Central memory CD8-positive, alpha-beta T cell (primary cell): ENCODE data around the gene FERMT3.

Experiments used
- ATAC-seq: fragments of 150-1000 bp; cut with Tn5 transposase; replicated peaks from 2 replicates; pipeline ENCODE4 v1.10.0; 2022; ENCODE audit warnings: mild to moderate bottlenecking, moderate FRiP score, moderate number of reproducible peaks; ENCODE audit not compliant: poor library complexity, severe bottlenecking; ENCODE audit errors: extremely low read depth
- DNase-seq, 2 donors: peaks; one replicate each; pipeline ENCODE4 v3.0.0; 2021; ENCODE audit warnings: low spot score in 2 of 2
- H3K27ac Mint-ChIP-seq: one replicate; pipeline ENCODE4 v1.8.0; 2022; ENCODE audit warnings: low read depth, mild to moderate bottlenecking, moderate library complexity, mixed read lengths
- H3K27me3 Mint-ChIP-seq: one replicate; pipeline ENCODE4 v1.8.0; 2022; ENCODE audit warnings: mixed read lengths
- H3K36me3 Mint-ChIP-seq: one replicate; pipeline ENCODE4 v1.8.0; 2022; ENCODE audit warnings: mild to moderate bottlenecking, moderate library complexity, mixed read lengths; ENCODE audit not compliant: insufficient read depth
- H3K4me1 Mint-ChIP-seq: one replicate; pipeline ENCODE4 v1.8.0; 2022; ENCODE audit warnings: mixed read lengths
- H3K4me3 Mint-ChIP-seq: one replicate; pipeline ENCODE4 v1.8.0; 2022; ENCODE audit warnings: mild to moderate bottlenecking, moderate library complexity, mixed read lengths
- H3K9me3 Mint-ChIP-seq: one replicate; pipeline ENCODE4 v1.8.0; 2022; ENCODE audit warnings: mixed read lengths

FERMT3 gene

DNA sequence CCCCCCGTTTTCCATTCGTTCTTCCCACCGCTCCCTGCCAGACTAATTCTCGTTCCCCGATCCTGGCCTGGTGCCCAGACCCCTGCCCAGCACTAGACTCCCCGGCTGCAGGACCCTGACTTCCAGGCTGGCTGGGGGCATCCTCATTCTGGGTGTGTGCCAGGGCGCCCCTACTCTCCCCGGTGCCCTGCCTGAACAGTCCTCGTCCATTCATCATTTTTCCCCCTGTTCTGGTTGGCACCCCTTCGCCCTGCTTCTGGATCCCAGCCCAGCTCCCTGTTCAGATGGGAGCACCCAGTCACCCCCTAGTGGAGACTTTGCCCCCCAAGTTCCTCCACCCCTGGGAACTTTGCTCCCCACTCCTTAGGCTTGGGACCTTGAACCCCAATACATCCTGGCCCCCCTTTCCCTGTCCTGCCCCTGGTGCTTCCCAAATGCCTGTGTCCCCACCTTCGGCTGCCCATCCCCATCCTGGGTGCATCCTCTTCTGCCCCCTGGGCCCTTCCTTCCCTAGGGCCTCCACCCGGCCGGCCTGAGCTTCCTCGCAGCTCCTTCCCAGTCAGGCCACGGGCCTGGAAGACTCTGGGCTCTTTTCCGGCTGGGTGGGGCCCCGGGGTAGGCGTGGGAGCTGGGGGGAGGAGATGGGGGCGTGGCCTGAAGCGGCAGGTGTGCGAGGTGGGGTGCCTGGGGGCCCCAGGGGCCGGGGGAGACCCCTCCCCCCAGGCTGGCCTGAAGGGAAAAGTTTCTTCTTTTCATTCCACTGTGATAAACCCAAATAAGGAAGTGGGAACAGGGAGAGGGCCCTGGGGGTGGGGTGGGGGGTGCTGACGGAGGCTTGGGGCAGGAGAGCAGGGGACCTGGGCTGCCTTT, 45.7 kb downstream of the FERMT3 start:
- Mint-ChIP-seq H3K36me3 (peaks cover 6% of the 10 kb centered on the region), H3K27ac (peak overlapping the region; percentile 87), H3K4me1 (peaks cover 24% of the 10 kb centered on the region), H3K27me3 (no peaks in the 10 kb centered on the region), H3K9me3 (no peaks in the 10 kb centered on the region), H3K4me3 (peak overlapping the region; percentile 91)
- DNase-seq (no peak), ATAC-seq (no peak)

DNA sequence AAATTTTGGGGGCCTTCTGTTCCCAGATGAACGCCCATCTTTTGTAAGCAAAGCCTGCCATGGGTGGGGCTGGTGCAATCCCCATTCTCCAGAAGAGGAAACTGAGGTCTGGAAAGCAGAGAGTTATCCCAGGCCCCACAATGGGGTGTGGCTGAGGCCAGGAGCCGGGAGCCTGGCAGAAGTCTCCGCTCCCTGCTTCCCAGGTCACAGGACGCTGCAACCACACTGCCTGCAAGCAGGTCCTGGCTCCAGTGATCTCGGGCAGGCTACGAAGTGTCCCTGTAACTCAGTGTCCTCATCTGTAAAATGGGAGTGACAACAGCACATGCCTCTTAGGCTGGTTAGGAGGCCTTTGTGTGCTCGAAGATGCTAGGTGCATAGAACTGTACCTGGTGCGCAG, 46.5 kb downstream of the FERMT3 start:
- H3K27ac Mint-ChIP-seq, result no peak overlapping the region
- H3K4me3 Mint-ChIP-seq, result peak overlapping the region; percentile 91
- H3K36me3 Mint-ChIP-seq, result peaks cover 10% of the 10 kb centered on the region
- DNase-seq (no peak), ATAC-seq (no peak)
- peaks cover 16% of the 10 kb centered on the region for H3K4me1 Mint-ChIP-seq
- no peaks in the 10 kb centered on the region for H3K9me3 Mint-ChIP-seq
- no peaks in the 10 kb centered on the region for H3K27me3 Mint-ChIP-seq

DNA sequence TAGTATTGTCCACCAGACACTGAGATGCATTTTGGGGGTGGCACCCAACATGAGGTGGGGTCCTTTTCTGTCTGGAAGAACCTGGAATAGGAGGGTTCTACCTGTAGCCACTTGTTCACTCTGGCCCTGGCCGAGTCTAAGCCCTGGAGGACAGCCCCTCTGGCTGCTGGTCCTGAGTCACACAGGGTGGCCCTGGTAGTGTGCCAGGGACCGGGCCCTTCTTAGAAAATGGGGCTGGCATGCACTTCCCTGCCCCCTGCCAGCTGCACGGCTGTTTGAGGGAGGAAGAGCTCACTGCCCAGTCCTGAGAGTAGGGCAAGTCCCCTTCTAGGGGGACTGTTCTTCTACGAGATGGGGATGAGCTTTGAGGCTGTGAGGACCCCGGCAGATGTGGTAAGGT, 47.0 kb downstream of the FERMT3 start:
- no peaks in the 10 kb centered on the region for H3K9me3 Mint-ChIP-seq
- no peaks in the 10 kb centered on the region for H3K27me3 Mint-ChIP-seq
- H3K4me3 Mint-ChIP-seq, result no peak overlapping the region
- no peak overlapping the region for H3K27ac Mint-ChIP-seq
- ATAC-seq, result no peak
- H3K36me3 Mint-ChIP-seq, result peaks cover 10% of the 10 kb centered on the region
- peaks cover 12% of the 10 kb centered on the region for H3K4me1 Mint-ChIP-seq
- no peak for DNase-seq

DNA sequence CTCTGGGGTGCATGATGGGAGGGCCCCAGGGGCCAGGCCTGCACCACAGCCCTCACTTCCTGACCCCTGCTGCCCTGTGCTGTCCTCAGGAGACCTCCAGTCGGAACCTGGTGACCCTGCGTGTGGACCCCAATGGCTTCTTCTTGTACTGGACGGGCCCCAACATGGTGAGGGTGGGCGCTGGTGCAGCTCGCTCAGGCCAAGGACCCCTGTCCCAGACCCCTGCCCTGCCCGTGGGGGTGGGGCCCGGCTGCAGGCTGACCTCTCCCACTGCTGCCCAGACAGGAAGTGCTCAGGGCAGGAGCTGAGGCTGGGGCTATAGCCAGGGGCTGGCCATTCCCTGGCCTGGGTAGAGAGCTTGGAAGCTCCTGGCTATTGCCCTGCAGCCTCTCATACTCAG, 47.8 kb downstream of the FERMT3 start:
- no peaks in the 10 kb centered on the region for H3K27me3 Mint-ChIP-seq
- peaks cover 12% of the 10 kb centered on the region for H3K36me3 Mint-ChIP-seq
- no peak overlapping the region for H3K27ac Mint-ChIP-seq
- no peak overlapping the region for H3K4me3 Mint-ChIP-seq
- peaks cover 13% of the 10 kb centered on the region for H3K4me1 Mint-ChIP-seq
- ATAC-seq (no peak), DNase-seq (no peak)
- no peaks in the 10 kb centered on the region for H3K9me3 Mint-ChIP-seq

DNA sequence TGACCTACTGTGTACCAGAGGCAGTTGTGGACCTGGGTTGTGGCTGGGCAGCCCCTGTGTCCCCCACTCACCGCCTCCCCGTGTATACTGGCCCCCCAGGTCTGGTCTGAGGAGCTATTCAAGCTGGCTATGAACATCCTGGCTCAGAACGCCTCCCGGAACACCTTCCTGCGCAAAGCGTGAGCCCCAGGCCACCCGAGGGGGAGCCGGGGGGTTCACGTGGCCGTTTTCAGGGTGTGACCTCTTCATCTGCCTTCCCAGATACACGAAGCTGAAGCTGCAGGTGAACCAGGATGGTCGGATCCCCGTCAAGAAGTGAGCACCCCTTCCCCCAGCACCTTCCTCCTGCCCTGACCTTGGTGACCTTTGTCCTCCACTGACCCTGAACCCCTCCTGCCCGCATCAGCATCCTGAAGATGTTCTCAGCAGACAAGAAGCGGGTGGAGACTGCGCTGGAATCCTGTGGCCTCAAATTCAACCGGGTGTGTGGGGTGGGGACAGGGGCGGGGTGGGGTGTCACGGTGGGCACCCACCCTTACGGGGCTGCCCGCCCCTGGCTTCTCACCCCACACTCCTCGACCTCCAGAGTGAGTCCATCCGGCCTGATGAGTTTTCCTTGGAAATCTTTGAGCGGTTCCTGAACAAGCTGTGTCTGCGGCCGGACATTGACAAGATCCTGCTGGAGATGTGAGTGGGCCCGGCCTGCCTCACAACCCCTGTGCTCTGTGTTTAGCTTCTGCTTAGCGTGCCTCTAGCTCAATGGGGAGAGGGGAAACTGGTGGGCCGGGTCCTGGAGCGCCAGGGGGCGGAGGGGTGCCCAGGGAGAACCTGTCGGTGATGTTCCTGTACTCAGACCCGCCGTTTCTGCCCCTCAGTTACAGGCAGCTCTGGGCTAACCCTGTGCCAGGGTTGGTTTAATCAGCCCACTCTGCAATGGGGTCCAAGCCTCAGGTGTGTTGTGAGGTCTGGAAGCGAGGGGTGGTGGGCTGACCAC, 48.9 kb downstream of the FERMT3 start:
- Mint-ChIP-seq H3K4me3 (no peak overlapping the region), H3K9me3 (no peaks in the 10 kb centered on the region), H3K36me3 (peaks cover 15% of the 10 kb centered on the region), H3K27me3 (no peaks in the 10 kb centered on the region), H3K27ac (no peak overlapping the region), H3K4me1 (peaks cover 23% of the 10 kb centered on the region)
- no peak for DNase-seq
- ATAC-seq, result no peak

DNA sequence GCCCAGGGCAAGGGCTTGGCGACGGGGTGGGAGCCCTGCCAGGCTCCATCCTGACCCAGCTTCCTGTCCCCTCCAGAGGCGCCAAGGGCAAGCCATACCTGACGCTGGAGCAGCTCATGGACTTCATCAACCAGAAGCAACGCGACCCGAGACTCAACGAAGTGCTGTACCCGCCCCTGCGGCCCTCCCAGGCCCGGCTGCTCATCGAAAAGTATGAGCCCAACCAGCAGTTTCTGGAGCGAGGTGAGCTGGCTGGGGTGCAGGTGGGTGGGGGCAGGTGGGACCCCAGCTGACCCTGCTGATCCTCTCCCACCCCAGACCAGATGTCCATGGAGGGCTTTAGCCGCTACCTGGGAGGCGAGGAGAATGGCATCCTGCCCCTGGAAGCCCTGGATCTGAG, 49.8 kb downstream of the FERMT3 start:
- Mint-ChIP-seq H3K4me3 (no peak overlapping the region), H3K4me1 (peaks cover 23% of the 10 kb centered on the region), H3K27me3 (no peaks in the 10 kb centered on the region), H3K9me3 (no peaks in the 10 kb centered on the region), H3K27ac (no peak overlapping the region), H3K36me3 (peaks cover 13% of the 10 kb centered on the region)
- no peak for ATAC-seq
- no peak for DNase-seq

DNA sequence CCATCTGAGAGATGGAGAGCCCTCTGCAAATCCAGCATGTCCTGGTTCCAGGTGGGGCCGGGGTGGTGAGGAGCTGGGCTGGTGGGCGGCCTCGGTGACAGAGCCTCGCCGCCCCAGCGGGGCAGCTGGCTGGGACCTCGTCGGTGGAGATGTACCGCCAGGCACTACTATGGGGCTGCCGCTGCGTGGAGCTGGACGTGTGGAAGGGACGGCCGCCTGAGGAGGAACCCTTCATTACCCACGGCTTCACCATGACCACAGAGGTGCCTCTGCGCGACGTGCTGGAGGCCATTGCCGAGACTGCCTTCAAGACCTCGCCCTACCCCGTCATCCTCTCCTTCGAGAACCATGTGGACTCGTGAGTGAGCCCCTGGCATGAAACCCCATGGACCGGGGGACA, 51.8 kb downstream of the FERMT3 start:
- Mint-ChIP-seq H3K27ac (no peak overlapping the region), H3K9me3 (no peaks in the 10 kb centered on the region), H3K27me3 (no peaks in the 10 kb centered on the region), H3K4me1 (peaks cover 15% of the 10 kb centered on the region), H3K36me3 (peaks cover 11% of the 10 kb centered on the region), H3K4me3 (no peak overlapping the region)
- DNase-seq (no peak), ATAC-seq (no peak)

DNA sequence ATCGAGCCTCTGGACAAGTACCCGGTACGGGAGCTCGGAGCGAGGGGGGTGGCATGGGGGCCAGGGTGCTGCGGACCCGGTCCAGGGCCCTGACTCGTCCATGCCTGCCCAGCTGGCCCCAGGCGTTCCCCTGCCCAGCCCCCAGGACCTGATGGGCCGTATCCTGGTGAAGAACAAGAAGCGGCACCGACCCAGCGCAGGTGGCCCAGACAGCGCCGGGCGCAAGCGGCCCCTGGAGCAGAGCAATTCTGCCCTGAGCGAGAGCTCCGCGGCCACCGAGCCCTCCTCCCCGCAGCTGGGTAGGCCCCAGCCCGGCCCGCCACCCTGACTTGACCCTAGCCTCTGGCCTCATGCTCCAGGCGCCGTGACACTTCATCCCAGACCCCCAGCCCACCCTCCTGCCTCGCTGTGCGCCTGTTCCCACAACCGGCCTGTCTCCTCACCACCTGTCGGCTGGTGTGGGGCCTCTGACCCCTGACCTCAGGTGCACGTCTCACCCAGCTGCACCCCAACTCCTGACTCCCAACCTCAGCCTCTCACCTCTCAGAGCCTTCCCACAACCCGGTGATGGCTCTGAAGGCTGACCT, 52.5 kb downstream of the FERMT3 start:
- H3K27me3 Mint-ChIP-seq, result no peaks in the 10 kb centered on the region
- no peak overlapping the region for H3K27ac Mint-ChIP-seq
- no peak overlapping the region for H3K4me3 Mint-ChIP-seq
- H3K4me1 Mint-ChIP-seq, result peaks cover 11% of the 10 kb centered on the region
- no peak for ATAC-seq
- DNase-seq, result no peak
- H3K9me3 Mint-ChIP-seq, result no peaks in the 10 kb centered on the region
- H3K36me3 Mint-ChIP-seq, result peaks cover 11% of the 10 kb centered on the region

DNA sequence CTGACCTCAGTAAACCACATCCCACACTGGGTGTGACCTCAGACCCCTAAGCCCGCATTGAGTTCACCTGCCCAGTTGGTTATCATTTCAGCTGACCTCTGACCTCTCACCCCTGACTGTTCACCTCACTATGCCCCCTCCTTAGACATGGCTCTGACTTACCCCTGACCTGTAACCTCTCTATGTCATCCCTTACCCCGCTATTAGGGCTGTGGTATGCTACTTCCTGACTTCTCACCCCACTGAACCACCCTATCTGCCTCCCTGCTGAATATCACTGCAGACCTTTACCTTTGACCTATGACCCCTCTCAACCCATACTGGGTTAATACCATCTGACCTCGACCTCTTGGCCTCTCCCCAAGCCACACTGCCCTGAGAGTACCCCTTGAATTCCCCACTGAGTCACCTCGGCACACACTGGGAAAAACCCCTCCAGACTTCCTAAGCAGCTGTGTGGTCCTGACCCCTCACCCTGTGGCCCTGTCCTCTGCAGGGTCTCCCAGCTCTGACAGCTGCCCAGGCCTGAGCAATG, 53.1 kb downstream of the FERMT3 start:
- H3K4me1 Mint-ChIP-seq, result peaks cover 11% of the 10 kb centered on the region
- no peaks in the 10 kb centered on the region for H3K27me3 Mint-ChIP-seq
- H3K36me3 Mint-ChIP-seq, result peaks cover 11% of the 10 kb centered on the region
- no peak overlapping the region for H3K4me3 Mint-ChIP-seq
- peak overlapping the region; percentile 47 for H3K27ac Mint-ChIP-seq
- no peak for ATAC-seq
- DNase-seq, result no peak
- no peaks in the 10 kb centered on the region for H3K9me3 Mint-ChIP-seq

DNA sequence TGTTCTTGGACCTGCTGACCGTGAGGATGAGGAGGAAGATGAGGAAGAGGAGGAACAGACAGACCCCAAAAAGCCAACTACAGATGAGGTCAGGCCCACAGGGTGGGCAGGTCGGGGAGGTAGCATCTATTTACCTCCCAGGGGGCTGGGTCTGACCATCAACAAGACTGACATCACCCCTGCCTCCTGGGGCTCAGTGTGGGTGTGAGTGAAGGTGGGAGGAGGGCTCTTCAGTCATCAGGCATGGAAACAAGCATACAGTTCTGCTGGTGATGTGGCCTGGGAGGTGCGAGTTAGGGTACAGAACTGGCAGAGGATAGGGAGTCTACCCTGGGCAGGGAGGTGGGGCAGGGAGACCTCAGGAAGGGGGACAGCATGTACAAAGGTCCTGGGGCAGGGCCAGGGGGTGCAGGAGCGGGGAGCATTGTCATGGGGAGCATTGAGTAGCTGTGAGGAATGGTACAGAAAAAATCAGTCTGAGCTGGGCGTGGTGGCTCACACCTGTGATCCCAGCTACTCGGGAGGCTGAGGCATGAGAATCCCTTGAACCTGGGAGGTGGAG, 53.7 kb downstream of the FERMT3 start:
- no peak overlapping the region for H3K4me3 Mint-ChIP-seq
- H3K27ac Mint-ChIP-seq, result peak overlapping the region; percentile 47
- ATAC-seq, result no peak

DNA sequence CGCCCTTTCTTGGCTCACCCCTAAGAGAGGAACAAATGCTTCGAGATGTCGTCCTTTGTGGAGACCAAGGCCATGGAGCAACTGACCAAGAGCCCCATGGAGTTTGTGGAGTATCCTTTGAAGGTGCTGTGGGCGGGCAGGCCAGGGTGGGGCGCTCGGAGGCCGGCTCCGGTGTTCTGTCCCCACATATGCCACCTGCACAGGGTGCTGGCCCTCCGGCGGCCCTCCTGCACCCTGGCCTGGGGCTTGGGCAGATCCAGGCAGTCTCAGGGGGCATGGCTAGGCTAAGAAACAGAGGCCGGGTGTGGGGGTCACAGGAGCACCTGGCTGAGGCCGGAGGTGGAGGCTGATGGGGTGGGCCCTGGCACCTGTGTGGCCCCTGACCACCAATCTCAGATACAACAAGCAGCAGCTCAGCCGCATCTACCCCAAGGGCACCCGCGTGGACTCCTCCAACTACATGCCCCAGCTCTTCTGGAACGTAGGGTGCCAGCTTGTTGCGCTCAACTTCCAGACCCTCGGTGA, 55.1 kb downstream of the FERMT3 start:
- Mint-ChIP-seq H3K4me1 (peaks cover 11% of the 10 kb centered on the region), H3K4me3 (no peak overlapping the region), H3K27me3 (no peaks in the 10 kb centered on the region), H3K27ac (no peak overlapping the region), H3K36me3 (peaks cover 13% of the 10 kb centered on the region), H3K9me3 (no peaks in the 10 kb centered on the region)
- ATAC-seq (no peak), DNase-seq (no peak)

More for the DNA sequence above, 53.7 kb downstream of the FERMT3 start:
- Mint-ChIP-seq H3K36me3 (peaks cover 11% of the 10 kb centered on the region), H3K27me3 (no peaks in the 10 kb centered on the region), H3K9me3 (no peaks in the 10 kb centered on the region), H3K4me1 (peaks cover 11% of the 10 kb centered on the region)
- DNase-seq, result no peak
